ENCODE measurements around the gene ADCY4.
A peak's percentile ranks its signal among the peaks of the same experiment; 100 is the strongest.
"Not testable (repeated sequence)": the region's sequence is repeated elsewhere in the genome, so short reads cannot be mapped to it uniquely, and the experiment has no call there.

The ADCY4 gene

DNA sequence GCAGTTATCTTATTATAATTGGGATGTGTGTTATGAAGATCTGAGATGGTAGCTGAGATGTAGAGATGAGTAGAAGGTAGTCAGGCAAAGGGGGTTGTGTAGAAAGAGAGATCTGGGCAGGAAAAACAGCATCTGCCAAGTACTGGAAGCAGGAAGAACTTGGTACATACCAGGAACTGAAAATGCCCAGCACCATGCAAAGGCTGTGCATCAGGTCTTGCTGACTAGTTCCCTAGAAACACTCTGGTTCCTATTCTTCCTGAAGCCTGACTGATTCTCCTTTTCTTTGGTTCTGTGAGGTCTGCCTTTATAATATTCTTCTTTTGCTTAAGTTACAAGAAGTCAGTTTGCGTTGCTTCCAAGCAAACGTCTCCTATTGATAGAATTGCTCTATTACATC, 26.5 kb upstream of the ADCY4 start:
- DNase-seq (ENCODE audit: low read depth, low spot score), result no peak
- in situ Hi-C loops (cut with HindIII; ENCODE audit: low sequenced_read_pairs), result no loop called here
- no peak overlapping the region for H3K4me3 ChIP-seq (ENCODE audit: low read depth, low read length)
- TF ChIP-seq, protein P1, sequence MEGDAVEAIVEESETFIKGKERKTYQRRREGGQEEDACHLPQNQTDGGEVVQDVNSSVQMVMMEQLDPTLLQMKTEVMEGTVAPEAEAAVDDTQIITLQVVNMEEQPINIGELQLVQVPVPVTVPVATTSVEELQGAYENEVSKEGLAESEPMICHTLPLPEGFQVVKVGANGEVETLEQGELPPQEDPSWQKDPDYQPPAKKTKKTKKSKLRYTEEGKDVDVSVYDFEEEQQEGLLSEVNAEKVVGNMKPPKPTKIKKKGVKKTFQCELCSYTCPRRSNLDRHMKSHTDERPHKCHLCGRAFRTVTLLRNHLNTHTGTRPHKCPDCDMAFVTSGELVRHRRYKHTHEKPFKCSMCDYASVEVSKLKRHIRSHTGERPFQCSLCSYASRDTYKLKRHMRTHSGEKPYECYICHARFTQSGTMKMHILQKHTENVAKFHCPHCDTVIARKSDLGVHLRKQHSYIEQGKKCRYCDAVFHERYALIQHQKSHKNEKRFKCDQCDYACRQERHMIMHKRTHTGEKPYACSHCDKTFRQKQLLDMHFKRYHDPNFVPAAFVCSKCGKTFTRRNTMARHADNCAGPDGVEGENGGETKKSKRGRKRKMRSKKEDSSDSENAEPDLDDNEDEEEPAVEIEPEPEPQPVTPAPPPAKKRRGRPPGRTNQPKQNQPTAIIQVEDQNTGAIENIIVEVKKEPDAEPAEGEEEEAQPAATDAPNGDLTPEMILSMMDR (IDR thresholded peaks at IDR 0.05; ENCODE audit: low read depth, low read length), result no peak

DNA sequence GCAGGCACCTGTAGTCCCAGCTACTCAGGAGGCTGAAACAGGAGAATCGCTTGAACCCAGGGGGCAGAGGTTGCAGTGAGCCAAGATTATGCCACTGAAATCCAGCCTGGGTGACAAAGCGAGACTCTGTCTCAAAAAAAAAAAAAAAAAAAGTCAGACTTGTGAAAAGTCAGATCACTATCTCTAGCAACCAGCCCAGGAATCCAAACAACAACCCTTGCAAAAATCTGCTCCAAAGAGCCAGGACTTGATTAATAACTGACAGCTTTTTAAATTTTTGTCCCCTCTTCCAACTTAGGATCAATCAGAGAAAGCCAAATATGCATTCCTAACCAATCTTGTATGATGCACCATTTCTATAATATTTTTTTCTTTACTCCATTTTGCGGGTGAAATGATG, 25.4 kb upstream of the ADCY4 start:
- DNase-seq (ENCODE audit: low read depth, low spot score), result no peak

DNA sequence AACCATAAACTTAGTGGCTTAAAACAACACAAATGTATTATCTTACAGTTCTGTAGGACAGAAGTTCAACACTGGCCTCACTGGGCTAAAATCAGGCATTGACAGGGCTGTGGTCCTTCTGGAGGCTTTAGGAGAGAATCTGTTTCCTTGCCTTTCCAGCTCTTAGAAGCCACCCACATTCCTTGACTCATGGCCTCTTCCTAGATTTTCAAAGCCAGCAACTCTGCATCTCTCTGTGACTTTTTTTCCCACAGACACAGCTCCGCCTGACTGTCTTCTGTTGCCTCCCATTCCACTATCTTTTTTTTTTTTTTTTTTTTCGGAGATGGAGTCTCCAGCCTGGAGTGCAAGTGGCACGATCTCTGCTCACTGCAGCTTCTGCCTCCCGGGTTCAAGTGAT, 21.3 kb upstream of the ADCY4 start:
- TF ChIP-seq, protein P1 (IDR thresholded peaks at IDR 0.05; ENCODE audit: low read depth, low read length), result no peak
- H3K4me3 ChIP-seq (ENCODE audit: low read depth, low read length), result no peak overlapping the region
- no peak for DNase-seq (ENCODE audit: low read depth, low spot score)
- in situ Hi-C loops (cut with HindIII; ENCODE audit: low sequenced_read_pairs), result no loop called here

More for the DNA sequence above, 25.4 kb upstream of the ADCY4 start:
- H3K4me3 ChIP-seq (ENCODE audit: low read depth, low read length), result no peak overlapping the region
- in situ Hi-C loops (cut with HindIII; ENCODE audit: low sequenced_read_pairs), result no loop called here
- TF ChIP-seq, protein P1 (IDR thresholded peaks at IDR 0.05; ENCODE audit: low read depth, low read length), result no peak

DNA sequence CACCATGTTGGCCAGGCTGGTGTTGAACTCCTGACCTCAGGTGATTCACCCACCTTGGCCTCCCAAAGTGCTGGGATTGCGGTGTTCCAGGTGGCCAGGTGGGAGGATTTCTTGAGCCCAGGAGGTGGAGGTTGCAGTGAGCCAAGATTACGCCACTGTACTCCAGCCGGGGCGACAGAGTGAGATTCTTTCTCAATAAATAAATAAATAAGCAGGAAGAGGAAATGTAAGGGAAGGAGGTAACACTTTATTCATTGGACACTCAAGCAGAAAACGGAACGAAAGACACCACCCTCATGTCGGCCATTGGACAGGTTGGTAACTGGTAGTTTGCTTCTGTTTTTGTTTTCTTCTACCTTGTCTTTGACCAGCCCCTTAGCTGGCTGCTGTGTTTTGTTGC, 20.1 kb upstream of the ADCY4 start:
- in situ Hi-C loops (cut with HindIII; ENCODE audit: low sequenced_read_pairs), result no loop called here
- DNase-seq (ENCODE audit: low read depth, low spot score), result no peak
- no peak overlapping the region for H3K4me3 ChIP-seq (ENCODE audit: low read depth, low read length)
- TF ChIP-seq, protein P1 (IDR thresholded peaks at IDR 0.05; ENCODE audit: low read depth, low read length), result no peak

DNA sequence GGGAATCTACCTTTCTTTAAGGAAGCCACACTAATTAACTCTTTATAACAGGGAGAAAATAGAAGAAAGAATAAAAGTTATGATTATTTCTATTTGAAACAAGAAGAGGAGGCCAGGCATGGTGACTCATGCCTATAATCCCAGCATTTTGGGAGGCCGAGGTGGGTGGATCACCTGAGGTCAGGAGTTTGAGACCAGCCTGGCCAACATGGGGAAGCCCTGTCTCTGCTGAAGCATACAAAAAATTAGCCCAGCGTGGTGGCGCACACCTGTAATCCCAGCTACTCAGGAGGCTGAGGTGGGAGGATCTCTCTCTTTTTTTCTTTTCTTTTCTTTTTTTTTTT, 19.6 kb upstream of the ADCY4 start:
- H3K4me3 ChIP-seq (ENCODE audit: low read depth, low read length); DNase-seq (ENCODE audit: low read depth, low spot score); in situ Hi-C loops (cut with HindIII; ENCODE audit: low sequenced_read_pairs): not testable (repeated sequence)

DNA sequence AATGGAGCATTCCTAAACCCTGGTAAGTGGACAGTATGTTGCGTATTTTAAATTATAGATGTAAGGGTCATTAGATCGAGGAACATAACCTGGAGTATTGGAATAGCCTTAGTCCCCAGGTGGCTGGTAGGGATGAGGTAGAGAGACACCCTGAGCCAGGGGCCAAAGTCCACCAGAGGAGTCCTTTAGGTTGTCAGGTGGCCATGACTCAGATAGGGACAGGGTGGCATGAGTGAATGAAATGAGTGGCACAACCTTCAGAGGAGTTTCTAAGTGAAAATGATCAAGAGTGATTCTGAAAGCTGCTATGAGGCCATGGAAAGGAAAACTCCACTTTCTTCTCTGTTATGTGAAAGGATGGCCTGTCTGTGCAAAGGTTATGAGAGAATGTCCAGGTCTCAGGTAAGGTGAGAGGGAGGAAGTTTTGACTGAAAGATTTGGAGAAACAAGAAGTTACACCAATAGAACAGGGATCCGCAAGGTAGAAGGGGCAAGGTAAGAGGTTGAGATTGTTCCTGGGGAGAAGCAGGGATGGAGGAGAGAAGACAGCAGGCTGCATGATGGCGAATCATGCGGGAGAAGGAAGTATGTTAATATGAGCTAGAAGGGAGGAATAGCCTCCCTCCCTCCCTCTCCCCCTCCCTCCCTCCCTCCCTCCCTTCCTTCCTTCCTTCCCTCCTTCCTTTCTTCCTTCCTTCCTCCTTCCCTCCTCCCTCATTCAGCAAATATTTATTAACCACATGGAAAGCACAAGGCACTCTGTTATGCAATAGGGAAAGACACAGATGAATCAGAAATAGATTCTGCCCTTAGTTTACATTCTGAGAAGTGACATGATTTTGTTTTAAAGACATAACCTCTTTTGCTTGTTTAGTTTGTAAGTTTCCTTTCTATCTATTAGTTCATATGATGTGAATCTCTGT, 18.9 kb upstream of the ADCY4 start:
- TF ChIP-seq, protein P1 (IDR thresholded peaks at IDR 0.05; ENCODE audit: low read depth, low read length), result no peak
- in situ Hi-C loops (cut with HindIII; ENCODE audit: low sequenced_read_pairs), result no loop called here
- no peak for DNase-seq (ENCODE audit: low read depth, low spot score)
- H3K4me3 ChIP-seq (ENCODE audit: low read depth, low read length), result no peak overlapping the region

DNA sequence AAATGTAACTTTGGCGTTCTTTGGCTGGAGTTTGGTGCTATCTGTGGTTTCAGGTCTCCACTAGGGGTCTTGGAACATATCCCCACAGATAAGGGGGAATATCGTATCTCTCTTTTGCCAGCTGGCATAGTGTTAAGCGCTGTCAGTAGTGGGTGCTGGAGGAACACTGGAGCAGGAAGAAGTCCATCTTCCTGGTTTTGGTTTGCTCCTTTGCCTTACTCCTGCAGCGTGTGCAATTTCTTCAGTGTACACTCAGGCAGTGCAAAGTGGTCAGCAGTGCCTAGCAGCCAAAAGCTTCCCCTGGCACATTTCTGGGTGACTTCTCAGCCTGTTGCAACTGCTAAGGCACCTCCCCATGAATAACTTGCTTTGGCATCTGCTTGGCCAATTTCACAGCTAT, 16.6 kb upstream of the ADCY4 start:
- TF ChIP-seq, protein P1 (IDR thresholded peaks at IDR 0.05; ENCODE audit: low read depth, low read length), result peak; percentile 11
- in situ Hi-C loops (cut with HindIII; ENCODE audit: low sequenced_read_pairs), result no loop called here
- DNase-seq (ENCODE audit: low read depth, low spot score), result no peak
- no peak overlapping the region for H3K4me3 ChIP-seq (ENCODE audit: low read depth, low read length)

All from astrocyte of the spinal cord (primary cell).